Dedifferentiated amniotic fluid mesenchymal stem cell (primary cell): ENCODE measurements around the gene IL17F.

Source experiments
- DNase-seq: peaks from one replicate; pipeline ENCODE4 v3.0.0-alpha.2; 2016; ENCODE audit errors: extremely low spot score

The IL17F gene

DNA sequence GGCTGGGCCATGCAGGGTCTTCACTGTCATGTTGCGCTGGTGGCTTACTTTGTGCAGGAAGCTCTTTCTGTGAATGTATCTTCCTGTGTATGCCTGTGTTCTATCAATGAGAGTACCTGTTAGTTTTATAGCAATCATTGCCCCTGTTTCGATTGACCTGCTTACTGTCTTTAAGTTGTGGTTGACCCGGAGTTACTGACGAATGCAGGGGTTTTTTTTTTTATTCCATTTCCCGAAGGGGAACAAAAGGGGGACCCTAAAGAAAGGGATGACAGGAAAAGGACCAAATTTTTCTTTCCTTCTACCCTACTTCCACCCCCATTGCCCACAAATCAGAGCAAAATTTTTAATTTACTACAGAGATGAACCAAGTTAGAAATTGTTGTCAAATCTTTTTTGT, at the start of gene IL17F:
IL17F (minus strand) TSS at position 101 of the 400 bp plus-strand sequence; CDS start at position 30, 71 bp downstream.
- DNase-seq = no peak

DNA sequence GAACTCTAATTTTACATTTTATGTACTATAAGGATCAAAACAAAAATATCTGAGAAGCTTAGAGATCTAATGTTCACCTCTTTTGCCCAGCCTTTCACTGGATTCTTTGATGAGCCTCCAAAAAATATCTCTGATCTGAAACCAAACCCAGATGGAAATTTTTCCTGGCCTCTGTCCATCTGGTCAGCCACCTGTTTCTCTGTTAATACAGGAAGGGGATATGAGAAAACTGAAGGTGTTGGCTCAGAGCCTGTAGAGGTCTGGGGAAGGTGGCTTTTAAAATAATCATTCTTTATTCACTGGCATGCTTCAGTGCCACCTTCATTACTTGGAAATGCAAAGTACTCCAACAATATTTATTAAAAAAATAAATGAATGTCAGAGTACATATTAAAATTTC, 48.8 kb upstream of the IL17F start:
- no peak for DNase-seq

DNA sequence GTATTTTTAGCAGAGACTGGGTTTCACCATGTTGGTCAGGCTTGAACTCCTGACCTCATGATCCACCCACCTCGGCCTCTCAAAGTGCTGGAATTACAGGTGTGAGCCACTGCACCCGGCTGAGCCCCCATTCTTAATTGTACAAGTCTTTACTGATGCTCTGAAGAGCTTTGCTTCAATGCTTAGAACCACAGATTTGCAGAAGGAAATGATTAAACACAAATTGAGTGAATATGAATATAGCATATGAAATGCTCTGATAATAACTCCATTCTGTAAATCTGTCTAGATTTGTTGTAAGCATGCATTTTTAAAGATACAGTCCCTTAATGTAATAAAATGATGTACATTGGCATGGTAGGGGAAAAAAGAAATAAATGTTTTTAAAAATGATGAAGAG, 44.5 kb upstream of the IL17F start:
- DNase-seq = no peak

DNA sequence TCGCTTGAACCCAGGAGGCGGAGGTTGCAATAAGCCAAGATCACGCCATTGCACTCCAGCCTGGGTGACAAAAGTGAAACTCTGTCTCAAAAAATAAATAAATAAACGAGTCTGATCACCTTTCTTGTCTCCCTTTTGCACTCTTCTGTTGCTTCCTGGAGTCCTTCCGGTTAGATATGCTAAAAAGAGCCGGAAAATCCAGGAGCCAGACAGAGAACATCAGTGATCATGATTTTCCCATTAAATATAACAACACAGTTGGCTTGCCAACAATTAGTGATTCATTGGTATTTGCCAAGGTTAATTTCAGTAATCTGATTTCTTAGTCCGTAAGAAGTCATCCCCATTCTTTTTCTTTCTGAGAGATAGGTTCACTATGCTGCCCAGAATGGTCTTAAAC, 43.9 kb upstream of the IL17F start:
- DNase-seq = no peak

DNA sequence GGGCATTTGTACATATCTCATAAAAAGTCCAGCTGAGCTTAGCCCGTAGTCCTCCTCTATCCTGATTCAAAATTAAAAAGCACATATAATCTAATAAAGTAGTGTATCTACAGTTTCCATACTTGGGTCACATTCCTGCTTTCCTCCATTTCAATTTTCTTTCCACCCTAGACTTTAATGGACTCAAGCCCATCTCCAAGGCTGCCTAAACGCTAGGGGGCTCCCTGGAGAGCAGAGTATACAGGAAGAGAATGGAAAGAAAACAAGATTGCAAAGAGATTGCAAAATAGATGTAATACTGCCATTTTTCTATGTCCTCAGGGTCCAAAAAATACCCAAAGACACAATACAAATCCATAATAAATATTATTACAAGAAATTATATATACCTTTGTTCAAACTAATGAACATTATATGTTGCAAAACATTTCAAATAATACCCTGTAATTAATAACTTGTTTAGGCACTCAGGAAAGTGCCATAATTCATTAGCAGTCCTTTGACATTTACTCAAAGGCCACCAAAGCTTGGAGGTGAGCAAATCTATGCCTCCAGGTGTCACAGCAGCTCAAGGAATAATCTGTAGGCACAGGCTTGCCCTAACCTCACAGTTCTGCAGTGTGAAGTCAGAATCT, 42.6 kb upstream of the IL17F start:
- DNase-seq = peak; percentile 62

DNA sequence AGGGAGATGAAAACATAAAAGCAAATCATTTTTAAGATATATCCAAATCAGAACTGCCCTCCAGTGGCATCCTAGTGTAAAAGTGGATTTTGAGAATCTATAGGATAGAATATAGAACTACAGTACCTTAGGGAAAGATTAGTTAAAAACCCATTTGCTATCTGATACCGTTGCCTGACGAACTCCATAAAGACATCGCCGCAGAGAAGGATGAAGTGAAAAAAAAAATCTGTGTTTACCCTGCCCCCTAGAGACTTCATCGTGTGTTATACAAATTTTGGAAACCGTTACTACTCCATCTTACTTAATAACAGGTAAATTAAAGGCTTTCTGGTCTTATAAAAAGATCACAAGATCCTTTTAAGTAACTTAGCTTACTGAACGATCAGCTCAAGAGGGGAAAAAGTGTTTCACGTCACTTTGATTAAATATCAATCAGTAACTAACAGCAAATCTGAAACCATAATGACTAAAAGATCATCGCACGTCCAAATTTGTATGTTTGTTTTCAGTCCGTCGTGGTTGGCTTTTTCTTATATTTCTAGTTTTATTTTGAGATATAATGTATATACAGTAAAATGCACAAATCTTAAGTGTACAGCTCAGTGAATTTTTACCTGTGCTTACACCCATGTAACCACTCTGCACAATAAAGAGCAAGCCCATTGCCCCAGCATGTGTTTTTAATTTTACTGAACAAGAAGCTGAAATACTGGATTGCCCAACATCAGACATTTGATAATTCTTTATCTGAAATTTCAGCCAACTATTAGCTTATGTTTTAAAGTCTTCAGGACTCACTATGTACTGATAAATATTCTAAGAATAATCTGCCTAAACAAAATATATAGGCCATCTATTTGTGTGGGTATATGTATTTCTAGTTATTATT, 41.1 kb upstream of the IL17F start:
- DNase-seq = no peak

DNA sequence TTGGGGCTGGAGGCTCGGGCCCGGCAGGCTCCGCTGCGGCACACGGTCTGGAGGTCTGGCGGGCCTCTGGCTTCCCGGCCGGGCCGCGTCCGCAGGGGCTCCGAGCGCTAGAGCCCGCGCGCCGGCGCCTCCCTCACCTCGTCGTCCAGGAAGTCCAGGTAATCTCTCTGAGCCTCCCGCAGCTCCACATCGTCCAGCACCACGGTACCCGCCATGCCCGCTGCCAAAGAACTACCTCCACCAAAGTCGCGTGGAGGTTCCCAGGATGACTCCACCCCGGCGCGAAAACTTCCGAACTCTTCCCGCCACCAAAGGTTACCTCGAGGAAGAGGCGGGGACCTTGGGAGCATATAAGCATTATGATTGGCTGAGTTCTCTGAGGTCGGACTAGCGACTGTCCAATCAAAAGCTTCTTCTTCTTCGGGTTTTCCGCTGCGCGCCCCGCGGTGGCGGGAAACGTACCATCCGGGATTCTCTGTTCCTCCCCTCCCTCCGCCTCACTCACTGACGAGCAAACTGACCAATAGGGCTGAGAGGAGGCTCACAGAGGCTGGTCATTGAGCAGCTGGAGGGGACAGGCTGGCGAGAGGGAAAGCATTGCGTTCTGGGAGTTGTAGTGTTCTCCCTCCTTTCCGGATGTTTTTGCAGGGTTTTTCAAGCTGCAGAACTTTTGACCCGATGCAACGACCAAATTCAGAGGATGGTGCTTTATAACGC, 40.3 kb upstream of the IL17F start, which contains the start of gene MCM3:
MCM3 (minus strand) TSS at position 283 of the 717 bp plus-strand sequence; CDS start at position 215, 68 bp downstream.
- DNase-seq = peak; percentile 99

DNA sequence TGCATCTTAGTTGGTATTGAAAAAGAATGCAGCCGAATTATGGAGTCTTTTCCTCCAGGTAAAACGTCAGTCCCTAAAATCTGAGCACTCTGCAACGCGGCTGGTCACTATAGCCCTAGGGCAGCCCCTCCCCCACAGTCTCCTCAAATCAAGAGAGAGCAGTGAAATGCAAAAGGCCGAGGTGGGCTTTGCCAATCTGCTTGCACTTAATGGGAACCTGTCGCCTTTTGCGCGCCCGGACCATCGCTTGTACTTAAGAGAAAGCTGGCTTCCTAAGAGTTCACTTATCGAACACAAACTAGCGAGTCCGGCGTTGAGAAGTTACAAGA, 39.8 kb upstream of the IL17F start:
- DNase-seq = no peak

DNA sequence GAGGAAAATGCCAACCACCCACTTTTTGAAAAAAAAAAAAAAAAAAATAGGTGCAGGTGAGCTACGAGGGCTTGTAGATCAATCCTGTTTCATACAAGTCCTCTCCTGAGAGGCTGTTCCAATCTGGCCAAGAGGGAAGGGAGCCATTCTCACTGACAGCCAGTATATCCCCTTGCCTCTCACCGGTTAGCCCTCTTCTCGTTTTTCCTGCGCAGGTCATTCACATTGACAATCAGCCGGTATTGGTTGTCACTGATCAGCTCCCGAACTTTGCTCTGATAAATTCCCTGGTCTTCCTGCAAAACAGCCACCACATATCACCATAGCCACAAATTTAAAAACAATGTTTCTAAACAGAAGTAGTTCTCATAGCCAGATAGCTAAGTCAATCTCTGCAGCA, 38.8 kb upstream of the IL17F start:
- no peak for DNase-seq

DNA sequence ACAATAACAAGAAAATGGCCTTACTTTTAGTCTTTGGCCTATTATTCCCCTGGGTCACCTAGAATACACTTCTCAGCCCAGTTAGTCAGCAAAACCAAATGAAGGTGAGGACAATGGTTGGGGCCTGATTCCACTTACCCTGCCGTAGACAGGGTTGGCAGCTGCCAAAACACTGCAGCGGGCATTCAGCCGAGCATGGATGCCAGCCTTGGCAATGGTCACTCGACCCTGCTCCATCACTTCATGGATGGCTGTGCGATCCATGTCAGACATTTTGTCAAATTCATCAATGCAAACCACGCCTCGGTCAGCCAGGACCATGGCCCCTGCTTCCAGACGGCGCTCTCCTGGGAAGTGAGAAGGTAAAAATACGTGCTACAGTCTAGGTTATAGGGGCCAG, 31.8 kb upstream of the IL17F start:
- no peak for DNase-seq

DNA sequence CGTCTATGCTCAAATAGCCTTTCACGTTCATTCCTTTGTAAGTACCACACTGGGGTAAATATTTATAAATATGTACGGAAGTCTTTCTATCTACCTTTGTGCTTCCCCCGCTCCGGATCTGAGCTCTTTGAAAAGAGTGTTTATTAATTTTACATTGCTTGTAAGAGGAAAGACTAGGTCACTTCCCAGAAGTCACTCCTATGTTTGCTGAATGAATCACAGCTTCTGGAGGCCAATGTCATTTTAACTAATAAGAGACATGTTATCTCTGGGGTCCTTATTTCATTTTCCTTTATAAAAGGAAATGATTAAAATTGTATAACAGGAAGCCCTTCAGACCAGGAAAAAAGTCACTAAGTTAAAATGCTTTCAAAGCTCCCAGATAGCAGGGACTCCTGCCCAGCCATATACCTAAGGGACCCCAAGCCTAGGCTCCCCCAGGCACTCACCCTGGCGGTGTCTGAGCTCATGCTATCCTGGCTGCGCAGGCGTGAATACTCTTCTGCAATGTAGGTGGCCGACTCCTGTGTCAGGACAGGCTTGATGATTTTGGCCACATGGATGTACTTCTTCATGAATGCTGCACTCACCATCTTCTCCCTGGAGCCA, 27.7 kb upstream of the IL17F start:
- no peak for DNase-seq

DNA sequence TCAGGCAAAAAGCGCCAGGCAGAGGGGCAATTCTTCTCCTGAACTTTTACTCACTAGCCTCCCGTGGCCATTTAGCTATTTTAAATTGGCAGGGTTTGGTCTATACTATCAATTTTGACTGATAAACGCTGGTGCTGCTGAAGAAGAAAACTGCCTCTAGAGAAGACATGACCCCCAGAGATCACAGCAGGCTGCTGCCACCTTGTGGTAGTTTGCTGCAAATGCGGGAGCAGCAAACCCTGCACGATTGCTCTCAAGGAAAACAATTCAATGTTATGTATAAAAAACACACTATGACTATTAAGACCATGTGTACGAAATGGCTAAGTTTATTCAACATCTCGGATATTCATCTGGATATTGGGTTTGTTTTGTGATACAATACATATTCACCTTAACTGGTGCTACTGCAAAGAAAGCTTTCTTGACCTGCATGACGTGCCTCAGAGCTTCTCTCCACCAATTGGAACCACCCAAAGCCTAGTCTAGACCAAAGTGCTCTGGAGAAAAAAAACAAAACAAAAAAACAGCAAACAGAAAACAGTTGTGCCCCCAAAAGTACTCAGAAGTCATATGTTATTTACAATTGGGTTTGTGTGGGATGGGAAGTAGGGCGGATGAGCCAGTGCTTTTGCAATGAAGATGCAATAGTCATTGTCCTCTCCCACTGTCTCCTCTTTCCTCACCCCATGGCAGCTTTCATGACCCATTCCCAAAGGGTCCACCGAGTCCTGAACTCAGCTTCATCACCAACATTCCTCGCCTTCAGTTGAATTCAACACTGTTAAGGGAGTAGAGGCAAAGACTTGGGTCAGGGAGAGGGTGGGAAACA, 19.6 kb upstream of the IL17F start:
- DNase-seq = peak; percentile 53

DNA sequence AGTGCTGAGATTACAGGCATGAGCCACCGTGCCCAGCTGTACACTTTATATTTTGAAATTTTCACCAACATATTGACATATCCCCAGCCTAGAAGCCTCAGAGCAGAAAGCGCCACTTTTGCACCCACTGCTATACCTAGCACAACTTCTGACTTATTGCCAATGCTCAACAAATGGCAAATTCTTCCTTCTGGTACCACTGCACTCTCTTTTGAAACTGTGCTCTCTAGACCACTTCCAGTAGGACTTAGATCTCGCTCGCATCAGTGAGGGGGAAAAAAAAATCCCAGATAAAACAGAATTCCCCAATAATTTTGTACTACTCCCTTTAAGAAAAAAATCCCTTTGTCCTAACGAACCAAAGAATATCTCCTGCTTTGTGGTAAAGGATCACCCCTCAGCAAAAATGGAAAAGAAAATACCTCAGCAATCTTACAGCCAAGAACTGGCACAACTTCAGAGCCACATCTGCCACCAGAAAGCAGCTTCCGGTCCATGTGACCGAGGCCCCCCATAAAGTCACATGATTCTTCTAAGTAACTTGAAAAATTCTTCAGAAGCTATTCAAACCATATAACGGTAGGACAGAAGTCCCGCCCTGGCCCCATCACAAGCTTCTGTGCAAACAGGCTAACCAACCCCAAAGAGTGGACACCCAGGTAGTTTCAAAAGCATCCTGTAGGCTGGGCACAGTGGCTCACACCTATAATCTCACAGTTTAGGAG, 18.5 kb upstream of the IL17F start:
- no peak for DNase-seq

DNA sequence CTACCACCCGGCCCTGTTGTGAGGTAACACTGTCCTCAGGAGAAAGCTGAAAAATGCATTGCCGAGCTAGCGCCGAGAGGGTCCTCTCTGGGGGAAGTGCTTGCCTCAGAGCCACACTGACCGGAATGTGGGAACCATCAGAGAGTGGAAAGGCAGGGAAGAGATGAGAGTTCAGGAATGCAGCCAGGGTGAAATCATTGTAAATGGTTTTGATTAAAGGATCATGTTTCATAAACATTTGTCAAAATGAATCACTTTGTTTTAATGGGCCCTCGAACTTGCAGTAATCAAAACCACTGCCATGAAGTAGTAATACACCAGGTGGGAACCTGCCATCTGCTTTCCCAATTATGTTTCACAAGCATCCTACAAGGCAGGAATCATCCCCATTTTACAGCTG, 16.9 kb upstream of the IL17F start:
- peak; percentile 56 for DNase-seq

DNA sequence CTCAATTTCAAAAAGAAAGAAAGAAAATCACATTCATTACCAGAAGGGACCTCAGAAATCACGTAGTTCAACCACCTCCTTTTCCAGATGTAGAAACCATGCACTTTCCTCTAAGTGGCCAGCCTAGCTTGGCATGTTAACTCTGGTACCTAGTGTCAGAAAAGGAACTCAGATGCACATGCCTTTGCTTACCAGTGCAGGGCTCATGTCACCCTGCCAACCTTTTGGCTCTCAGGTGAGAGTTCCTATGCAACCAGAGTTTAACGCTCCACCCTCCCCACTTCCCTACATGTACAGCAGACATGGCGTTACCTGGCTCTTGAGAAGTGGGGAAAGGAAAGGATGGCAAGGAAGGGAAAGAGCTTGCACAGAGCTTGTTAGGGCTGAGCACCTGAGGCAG, 16.3 kb upstream of the IL17F start:
- no peak for DNase-seq

DNA sequence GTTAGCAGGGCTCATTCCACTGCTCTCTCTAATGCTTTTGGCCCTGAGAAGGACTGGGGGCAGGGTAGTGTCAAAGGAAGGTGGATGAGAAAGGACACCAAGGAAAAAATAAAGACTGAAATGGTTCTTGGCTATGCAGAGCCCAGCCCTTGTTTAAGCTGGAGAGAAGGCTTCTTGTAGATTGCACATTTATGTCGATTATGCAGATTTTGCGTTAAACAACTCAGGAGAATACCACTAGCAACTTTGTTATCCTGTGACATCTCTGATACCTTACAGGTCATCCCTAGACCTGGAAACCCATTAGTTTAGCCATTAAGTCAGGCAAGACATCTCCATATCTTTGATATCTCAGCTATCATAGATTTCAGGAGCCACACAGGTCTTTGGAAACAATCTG, 11.1 kb upstream of the IL17F start:
- DNase-seq = no peak

DNA sequence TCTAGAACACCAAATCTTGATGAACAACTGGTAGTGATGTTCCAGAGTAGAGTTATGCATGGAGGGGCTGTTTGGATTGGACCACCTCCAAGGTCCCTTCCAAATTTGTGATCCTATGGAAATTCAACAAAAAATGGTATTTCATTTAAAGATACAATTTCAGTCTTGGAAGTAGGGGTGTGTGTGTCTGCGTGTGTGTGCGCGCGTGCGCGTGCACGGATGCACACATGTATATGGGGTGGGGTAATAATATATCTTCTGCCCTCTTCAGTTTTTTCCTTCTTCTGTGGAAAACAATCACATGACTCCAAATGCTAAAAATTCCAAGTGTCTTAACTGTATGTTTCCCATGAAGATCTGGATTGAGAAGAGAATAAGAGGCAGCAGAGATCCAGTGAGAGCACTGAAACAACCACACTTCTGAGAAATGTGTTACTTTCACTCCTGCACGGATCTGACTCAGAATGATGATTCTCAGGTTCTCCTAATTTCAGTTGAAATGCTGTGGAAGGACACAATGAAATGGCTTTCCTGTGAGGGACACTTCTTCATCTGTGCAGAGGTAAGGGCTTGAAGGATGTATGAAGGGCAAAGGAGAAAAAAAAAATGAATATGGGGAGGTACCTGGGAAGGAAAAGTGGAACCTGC, 10.6 kb upstream of the IL17F start:
- DNase-seq = no peak

DNA sequence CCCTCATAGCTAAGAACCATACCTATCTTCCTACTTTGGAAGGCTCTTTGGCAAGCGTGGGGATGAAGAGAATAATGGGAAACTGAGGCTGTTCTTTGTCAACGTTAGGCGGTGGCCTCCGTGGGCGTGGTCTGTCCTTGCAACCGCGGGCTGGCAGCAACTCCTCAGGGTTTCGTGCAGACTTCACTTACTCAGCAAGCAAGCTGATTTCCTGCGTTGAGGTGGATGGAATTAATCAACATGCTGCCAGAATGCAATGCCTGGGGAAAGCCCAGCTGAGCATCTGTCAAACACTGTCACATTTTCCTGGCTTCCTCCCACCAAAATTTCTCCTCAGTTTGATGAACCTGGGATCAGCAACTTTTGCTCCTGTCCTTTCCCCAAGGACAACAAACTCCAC, 9.2 kb upstream of the IL17F start:
- DNase-seq = peak; percentile 15

DNA sequence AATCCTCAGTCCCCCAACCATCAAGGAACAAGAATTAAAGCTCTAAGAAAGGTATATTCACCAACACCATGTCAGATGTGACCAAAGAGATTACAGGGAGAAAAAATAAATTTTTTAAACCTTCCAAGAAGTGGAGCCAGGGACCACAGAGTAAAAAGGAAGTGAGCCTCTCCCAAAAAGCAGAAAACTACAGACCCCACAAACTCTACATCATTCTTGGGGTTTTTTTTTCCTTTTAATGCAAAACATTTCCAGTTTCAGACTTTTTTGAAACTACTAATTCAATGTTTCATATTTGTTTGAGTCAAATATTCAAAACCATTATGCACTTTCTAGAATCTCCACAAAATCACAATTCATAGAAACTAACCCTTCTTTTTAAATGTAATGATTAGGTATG, 6.8 kb upstream of the IL17F start:
- no peak for DNase-seq

DNA sequence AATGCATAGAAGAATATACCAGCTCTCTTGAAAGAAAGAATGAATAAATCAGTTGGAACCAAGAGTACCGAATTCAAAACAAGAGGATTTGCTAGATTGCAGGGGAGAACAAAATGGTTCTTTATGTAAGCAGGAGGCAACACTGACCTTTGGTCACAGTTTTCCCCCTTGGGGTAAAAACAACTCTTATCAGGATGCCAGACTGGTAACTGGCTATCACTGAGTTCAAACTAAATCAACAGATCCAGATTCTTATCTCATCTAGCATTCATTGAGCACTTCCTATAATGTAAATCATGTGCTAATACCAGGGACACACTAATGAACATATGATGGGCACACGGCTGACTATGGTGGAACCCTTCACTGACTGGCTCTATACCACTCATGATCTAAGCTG, 4.8 kb upstream of the IL17F start:
- no peak for DNase-seq
